Fibroblast of skin of scalp (primary cell): Measurements from ENCODE around the gene ANKRD9.

Source experiments
- DNase-seq: peaks from one replicate; pipeline ENCODE4 v3.0.0-alpha.2; 2013

Gene ANKRD9

GRCh38 chr14:102512793-102513300, 3.3 kb upstream of the ANKRD9 start:
- no peak for DNase-seq

- no peak for DNase-seq
Measured at GRCh38 chr14:102511538-102511937, 2.0 kb upstream of the ANKRD9 start.

- DNase-seq, result no peak
Measured at GRCh38 chr14:102510616-102511520, 1.3 kb upstream of the ANKRD9 start.

GRCh38 chr14:102508774-102509745, 516 bp downstream of the ANKRD9 start:
- no peak for DNase-seq

- DNase-seq, result no peak
Measured at GRCh38 chr14:102508410-102508773, 1.2 kb downstream of the ANKRD9 start.

GRCh38 chr14:102507857-102508312, 1.7 kb downstream of the ANKRD9 start:
- no peak for DNase-seq

GRCh38 chr14:102507081-102507856, 2.3 kb downstream of the ANKRD9 start:
- DNase-seq, result no peak

- DNase-seq, result no peak
Measured at GRCh38 chr14:102506626-102506925, 3.0 kb downstream of the ANKRD9 start.

GRCh38 chr14:102505775-102506625, 3.6 kb downstream of the ANKRD9 start:
- DNase-seq, result no peak

- no peak for DNase-seq
Measured at GRCh38 chr14:102505000-102505619, 4.5 kb downstream of the ANKRD9 start.

- no peak for DNase-seq
Measured at GRCh38 chr14:102504328-102504999, 5.1 kb downstream of the ANKRD9 start.

GRCh38 chr14:102503641-102504327, 5.8 kb downstream of the ANKRD9 start:
- DNase-seq, result no peak

GRCh38 chr14:102502571-102502970, 7.0 kb downstream of the ANKRD9 start:
- DNase-seq, result no peak

GRCh38 chr14:102501751-102502315, 7.7 kb downstream of the ANKRD9 start:
- DNase-seq, result no peak

- no peak for DNase-seq
Measured at GRCh38 chr14:102500713-102501112, 8.9 kb downstream of the ANKRD9 start.

- DNase-seq, result peak; percentile 64
Measured at GRCh38 chr14:102500158-102500662, 9.4 kb downstream of the ANKRD9 start.

GRCh38 chr14:102499401-102500157, 10.0 kb downstream of the ANKRD9 start:
- no peak for DNase-seq

- no peak for DNase-seq
Measured at GRCh38 chr14:102498678-102499265, 10.8 kb downstream of the ANKRD9 start.
